WI38 (cell line): Measurements from ENCODE around the gene OGFOD1.

ENCODE experiments used
- H3K4me3 ChIP-seq: 2 replicates; pipeline ENCODE4 v1.5.1; 2011; ENCODE audit warnings: low read depth, mild to moderate bottlenecking, control low read depth, low read length
- TF ChIP-seq, protein P1 (sequence below): IDR thresholded peaks from 2 replicates; pipeline ENCODE4 v1.5.1; 2012; ENCODE audit warnings: low read depth, mild to moderate bottlenecking, control low read depth, low read length

The OGFOD1 gene

DNA sequence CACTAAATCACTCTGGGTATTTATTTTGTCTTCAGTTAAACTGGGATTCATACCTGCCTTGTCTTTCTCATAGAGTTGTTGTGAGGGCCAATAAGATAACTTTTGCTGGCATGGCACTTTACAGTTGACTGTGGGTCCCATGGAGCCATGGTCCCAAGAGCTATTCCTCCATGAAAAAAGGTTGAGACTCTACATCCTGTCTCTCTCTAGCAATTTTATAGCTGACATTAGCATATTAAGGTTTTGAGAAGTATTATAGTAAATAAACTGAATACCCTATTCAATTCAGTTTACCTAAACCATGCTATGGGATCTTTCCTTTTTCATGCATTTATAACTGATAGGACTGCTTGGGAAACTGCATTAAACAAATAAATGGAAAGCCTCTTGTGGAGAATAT is 17.4 kb downstream of the OGFOD1 start:
- TF ChIP-seq, protein P1, sequence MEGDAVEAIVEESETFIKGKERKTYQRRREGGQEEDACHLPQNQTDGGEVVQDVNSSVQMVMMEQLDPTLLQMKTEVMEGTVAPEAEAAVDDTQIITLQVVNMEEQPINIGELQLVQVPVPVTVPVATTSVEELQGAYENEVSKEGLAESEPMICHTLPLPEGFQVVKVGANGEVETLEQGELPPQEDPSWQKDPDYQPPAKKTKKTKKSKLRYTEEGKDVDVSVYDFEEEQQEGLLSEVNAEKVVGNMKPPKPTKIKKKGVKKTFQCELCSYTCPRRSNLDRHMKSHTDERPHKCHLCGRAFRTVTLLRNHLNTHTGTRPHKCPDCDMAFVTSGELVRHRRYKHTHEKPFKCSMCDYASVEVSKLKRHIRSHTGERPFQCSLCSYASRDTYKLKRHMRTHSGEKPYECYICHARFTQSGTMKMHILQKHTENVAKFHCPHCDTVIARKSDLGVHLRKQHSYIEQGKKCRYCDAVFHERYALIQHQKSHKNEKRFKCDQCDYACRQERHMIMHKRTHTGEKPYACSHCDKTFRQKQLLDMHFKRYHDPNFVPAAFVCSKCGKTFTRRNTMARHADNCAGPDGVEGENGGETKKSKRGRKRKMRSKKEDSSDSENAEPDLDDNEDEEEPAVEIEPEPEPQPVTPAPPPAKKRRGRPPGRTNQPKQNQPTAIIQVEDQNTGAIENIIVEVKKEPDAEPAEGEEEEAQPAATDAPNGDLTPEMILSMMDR = no peak
- H3K4me3 ChIP-seq = no peak overlapping the region

DNA sequence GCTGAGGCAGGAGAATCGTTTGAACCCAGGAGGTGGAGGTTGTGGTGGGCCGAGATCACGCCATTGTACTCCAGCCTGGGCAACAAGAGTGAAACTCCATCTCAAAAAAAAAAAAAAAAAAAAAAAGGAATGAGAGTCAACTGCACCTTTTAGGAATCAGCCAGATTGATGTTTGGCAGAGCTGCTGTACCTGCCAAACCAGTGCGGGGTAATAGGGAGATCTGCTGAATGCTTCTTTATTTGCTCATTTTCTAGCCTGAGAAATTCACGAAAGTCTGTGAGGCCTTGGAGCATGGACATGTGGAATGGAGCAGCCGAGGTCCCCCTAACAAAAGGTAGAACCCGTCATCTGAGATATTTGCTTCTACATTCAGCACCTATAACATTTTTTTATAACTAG is 18.4 kb downstream of the OGFOD1 start:
- TF ChIP-seq, protein P1 = no peak
- H3K4me3 ChIP-seq = no peak overlapping the region

- TF ChIP-seq, protein P1 = no peak
- no peak overlapping the region for H3K4me3 ChIP-seq
Observed at GRCh38 chr16:56470232-56470631, 18.9 kb downstream of the OGFOD1 start.

- TF ChIP-seq, protein P1 = no peak
- no peak overlapping the region for H3K4me3 ChIP-seq
Observed at GRCh38 chr16:56470666-56471065, 19.3 kb downstream of the OGFOD1 start.

DNA sequence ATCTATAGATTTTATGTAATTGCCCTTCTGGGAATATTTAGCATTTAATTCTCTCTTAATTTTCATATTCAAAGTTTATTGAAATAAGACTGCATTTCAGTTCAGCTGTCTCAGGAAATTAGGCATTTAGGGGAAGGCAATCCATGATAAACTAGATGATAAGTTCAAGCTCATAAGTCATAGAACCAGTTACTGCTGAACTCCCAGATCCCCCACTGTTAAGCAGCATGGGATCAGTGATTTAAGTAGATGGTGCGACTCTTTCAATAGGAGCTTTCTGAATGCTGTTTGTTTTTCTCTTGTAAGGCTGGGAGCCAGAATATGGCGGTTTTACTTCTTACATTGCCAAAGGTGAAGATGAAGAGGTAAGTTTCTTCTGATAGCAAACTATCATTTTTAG is 23.8 kb downstream of the OGFOD1 start:
- TF ChIP-seq, protein P1 = no peak

DNA sequence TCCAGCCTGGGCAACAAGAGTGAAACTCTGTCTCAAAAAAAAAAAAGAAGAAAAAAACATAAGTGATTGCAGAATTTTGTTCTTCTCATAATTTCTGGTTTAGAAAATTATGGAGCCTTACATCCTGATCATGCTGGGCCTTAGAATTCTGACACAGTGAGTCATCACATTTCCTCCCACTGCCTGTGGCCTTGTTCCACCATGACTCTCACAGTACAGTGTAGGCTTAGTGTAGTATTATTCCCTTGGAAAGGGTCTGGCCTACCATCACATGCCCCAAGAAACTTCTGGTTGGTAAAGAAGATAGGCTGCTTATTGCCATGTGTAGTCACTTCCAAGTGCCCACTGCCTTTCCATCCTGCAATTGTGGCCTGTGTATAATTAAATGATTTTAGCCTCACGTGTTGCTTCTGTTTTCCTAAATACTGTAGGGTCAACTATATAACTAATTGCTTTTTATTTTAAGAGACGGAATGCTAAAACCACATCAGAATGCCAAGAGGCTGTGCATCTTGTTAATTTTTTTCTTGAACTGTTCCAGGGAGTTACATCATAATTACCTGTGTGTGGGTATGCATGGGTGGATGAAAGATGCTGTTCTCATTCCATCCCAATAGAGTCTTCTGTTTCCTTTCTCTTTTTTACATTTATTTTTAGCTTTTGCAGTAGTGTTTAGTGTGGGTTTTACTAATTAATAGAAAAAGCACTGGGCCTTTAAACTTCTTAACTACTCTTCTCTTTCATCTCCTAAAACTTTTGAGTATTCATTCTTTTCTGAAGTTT is 25.9 kb downstream of the OGFOD1 start:
- TF ChIP-seq, protein P1 = no peak
- no peak overlapping the region for H3K4me3 ChIP-seq

More for the DNA sequence above, 23.8 kb downstream of the OGFOD1 start:
- no peak overlapping the region for H3K4me3 ChIP-seq

- TF ChIP-seq, protein P1 = no peak
- H3K4me3 ChIP-seq = no peak overlapping the region
Observed at GRCh38 chr16:56478281-56479049, 27.1 kb downstream of the OGFOD1 start.
